HG02885 (cell line): ENCODE results near the gene TMEM247.
"Not testable (repeated sequence)": the region's sequence is repeated elsewhere in the genome, so short reads cannot be mapped to it uniquely, and the experiment has no call there.

Experiments
- ATAC-seq: cut with Tn5 transposase; IDR thresholded peaks from one replicate; pipeline ENCODE4 v1.9.1; 2021; ENCODE audit warnings: mild to moderate bottlenecking; ENCODE audit not compliant: unreplicated experiment, poor library complexity

The TMEM247 gene

GRCh38 chr2:46508312-46508711 is 28.9 kb downstream of the TMEM247 start:
- no peak for ATAC-seq

- ATAC-seq = no peak
These were observed 29.4 kb downstream of the TMEM247 start for GRCh38 chr2:46508759-46509158.

GRCh38 chr2:46509804-46510203 is 30.4 kb downstream of the TMEM247 start:
- no peak for ATAC-seq

- no peak for ATAC-seq
These were observed 31.3 kb downstream of the TMEM247 start for GRCh38 chr2:46510598-46511177.

- no peak for ATAC-seq
These were observed 32.8 kb downstream of the TMEM247 start for GRCh38 chr2:46512185-46512584.

- ATAC-seq = no peak
These were observed 35.4 kb downstream of the TMEM247 start for GRCh38 chr2:46514738-46515137.

GRCh38 chr2:46517485-46517884 is 38.1 kb downstream of the TMEM247 start:
- no peak for ATAC-seq

GRCh38 chr2:46518861-46519260 is 39.5 kb downstream of the TMEM247 start:
- no peak for ATAC-seq

GRCh38 chr2:46519265-46519664 is 39.9 kb downstream of the TMEM247 start:
- no peak for ATAC-seq

- no peak for ATAC-seq
These were observed 40.9 kb downstream of the TMEM247 start for GRCh38 chr2:46520130-46520711.

- no peak for ATAC-seq
These were observed 41.9 kb downstream of the TMEM247 start for GRCh38 chr2:46521215-46521683.

- not testable (repeated sequence) for ATAC-seq
These were observed 43.0 kb downstream of the TMEM247 start for GRCh38 chr2:46522385-46522784.

- ATAC-seq = no peak
These were observed 46.3 kb downstream of the TMEM247 start for GRCh38 chr2:46525522-46526155.

GRCh38 chr2:46528880-46529279 is 49.5 kb downstream of the TMEM247 start:
- no peak for ATAC-seq

- no peak for ATAC-seq
These were observed 51.3 kb downstream of the TMEM247 start for GRCh38 chr2:46530639-46531038.

GRCh38 chr2:46531863-46532262 is 52.5 kb downstream of the TMEM247 start:
- no peak for ATAC-seq
